ENCODE results near the gene PVALEF.

PVALEF gene

GRCh38 chr17:81171941-81172340 is 6.6 kb downstream of the PVALEF start:
- no peak for DNase-seq (ENCODE audit: low spot score)
- no peak for ATAC-seq (ENCODE audit: low read depth)
- no peak for TF ChIP-seq CTCF (IDR thresholded peaks at IDR 0.05; ENCODE audit: poor library complexity, severe bottlenecking)

GRCh38 chr17:81173052-81173761 is 7.9 kb downstream of the PVALEF start:
- no peak overlapping the region for H3K4me3 ChIP-seq (ENCODE audit: severe bottlenecking)
- ATAC-seq (ENCODE audit: low read depth) = no peak
- no peak overlapping the region for H3K27ac ChIP-seq (ENCODE audit: poor library complexity, severe bottlenecking)
- H3K4me1 ChIP-seq (ENCODE audit: insufficient read depth, poor library complexity, severe bottlenecking) = no peaks in the 10 kb centered on the region
- TF ChIP-seq CTCF (IDR thresholded peaks at IDR 0.05; ENCODE audit: poor library complexity, severe bottlenecking) = no peak
- H3K27me3 ChIP-seq (ENCODE audit: insufficient read depth, poor library complexity, severe bottlenecking) = no peaks in the 10 kb centered on the region
- H3K36me3 ChIP-seq (ENCODE audit: low read depth) = no peaks in the 10 kb centered on the region
- no peak for DNase-seq (ENCODE audit: low spot score)
- H3K9me3 ChIP-seq (ENCODE audit: severe bottlenecking) = peaks cover 6% of the 10 kb centered on the region

More at GRCh38 chr17:81171941-81172340, 6.6 kb downstream of the PVALEF start:
- no peak overlapping the region for H3K27ac ChIP-seq (ENCODE audit: poor library complexity, severe bottlenecking)
- no peaks in the 10 kb centered on the region for H3K36me3 ChIP-seq (ENCODE audit: low read depth)
- peaks cover 10% of the 10 kb centered on the region for H3K27me3 ChIP-seq (ENCODE audit: insufficient read depth, poor library complexity, severe bottlenecking)
- H3K9me3 ChIP-seq (ENCODE audit: severe bottlenecking) = peaks cover 6% of the 10 kb centered on the region
- H3K4me3 ChIP-seq (ENCODE audit: severe bottlenecking) = no peak overlapping the region
- H3K4me1 ChIP-seq (ENCODE audit: insufficient read depth, poor library complexity, severe bottlenecking) = no peaks in the 10 kb centered on the region

GRCh38 chr17:81173762-81174155 is 8.5 kb downstream of the PVALEF start:
- Histone ChIP-seq H3K27ac (ENCODE audit: poor library complexity, severe bottlenecking) (no peak overlapping the region), H3K27me3 (ENCODE audit: insufficient read depth, poor library complexity, severe bottlenecking) (no peaks in the 10 kb centered on the region), H3K4me3 (ENCODE audit: severe bottlenecking) (no peak overlapping the region), H3K9me3 (ENCODE audit: severe bottlenecking) (peaks cover 6% of the 10 kb centered on the region), H3K36me3 (ENCODE audit: low read depth) (no peaks in the 10 kb centered on the region), H3K4me1 (ENCODE audit: insufficient read depth, poor library complexity, severe bottlenecking) (no peaks in the 10 kb centered on the region)
- no peak for ATAC-seq (ENCODE audit: low read depth)
- no peak for DNase-seq (ENCODE audit: low spot score)
- TF ChIP-seq CTCF (IDR thresholded peaks at IDR 0.05; ENCODE audit: poor library complexity, severe bottlenecking) = no peak

GRCh38 chr17:81176666-81177065 is 11.4 kb downstream of the PVALEF start:
- no peak for DNase-seq (ENCODE audit: low spot score)
- no peaks in the 10 kb centered on the region for H3K36me3 ChIP-seq (ENCODE audit: low read depth)
- no peaks in the 10 kb centered on the region for H3K27me3 ChIP-seq (ENCODE audit: insufficient read depth, poor library complexity, severe bottlenecking)

More at GRCh38 chr17:81176666-81177065, 11.4 kb downstream of the PVALEF start:
- ATAC-seq (ENCODE audit: low read depth) = no peak
- Histone ChIP-seq H3K9me3 (ENCODE audit: severe bottlenecking) (peaks cover 6% of the 10 kb centered on the region), H3K4me1 (ENCODE audit: insufficient read depth, poor library complexity, severe bottlenecking) (no peaks in the 10 kb centered on the region), H3K27ac (ENCODE audit: poor library complexity, severe bottlenecking) (no peak overlapping the region), H3K4me3 (ENCODE audit: severe bottlenecking) (no peak overlapping the region)
- TF ChIP-seq CTCF (IDR thresholded peaks at IDR 0.05; ENCODE audit: poor library complexity, severe bottlenecking) = no peak
